ENCODE results near the gene RING1.

RING1 gene

DNA sequence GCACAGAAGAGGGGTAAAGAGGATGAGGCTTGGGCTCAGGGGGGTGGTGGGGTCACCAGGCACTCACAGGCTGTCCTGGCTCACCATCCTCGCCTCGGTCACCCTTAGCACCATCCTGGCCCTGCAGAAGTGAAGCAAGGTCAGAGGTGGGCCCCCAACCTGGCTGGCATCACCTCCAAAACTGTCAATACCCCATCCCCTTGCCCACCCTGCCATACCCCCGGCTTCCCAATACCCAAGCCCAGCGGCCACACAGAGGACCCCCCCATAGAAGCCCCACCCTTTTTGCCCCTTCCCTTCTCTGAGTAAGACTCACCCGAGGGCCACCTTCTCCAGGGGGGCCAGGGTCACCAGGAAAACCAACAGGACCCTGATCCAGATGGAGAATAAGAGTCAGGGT is 39.7 kb upstream of the RING1 start:
- H3K4me3 ChIP-seq (replicated peaks in 1 of 2; ENCODE audit: low read depth in 2 of 2, low read length in 2 of 2), result no peak overlapping the region
- DNase-seq (ENCODE audit: low read depth in 2 of 2), result no peak
- TF ChIP-seq, protein P1, sequence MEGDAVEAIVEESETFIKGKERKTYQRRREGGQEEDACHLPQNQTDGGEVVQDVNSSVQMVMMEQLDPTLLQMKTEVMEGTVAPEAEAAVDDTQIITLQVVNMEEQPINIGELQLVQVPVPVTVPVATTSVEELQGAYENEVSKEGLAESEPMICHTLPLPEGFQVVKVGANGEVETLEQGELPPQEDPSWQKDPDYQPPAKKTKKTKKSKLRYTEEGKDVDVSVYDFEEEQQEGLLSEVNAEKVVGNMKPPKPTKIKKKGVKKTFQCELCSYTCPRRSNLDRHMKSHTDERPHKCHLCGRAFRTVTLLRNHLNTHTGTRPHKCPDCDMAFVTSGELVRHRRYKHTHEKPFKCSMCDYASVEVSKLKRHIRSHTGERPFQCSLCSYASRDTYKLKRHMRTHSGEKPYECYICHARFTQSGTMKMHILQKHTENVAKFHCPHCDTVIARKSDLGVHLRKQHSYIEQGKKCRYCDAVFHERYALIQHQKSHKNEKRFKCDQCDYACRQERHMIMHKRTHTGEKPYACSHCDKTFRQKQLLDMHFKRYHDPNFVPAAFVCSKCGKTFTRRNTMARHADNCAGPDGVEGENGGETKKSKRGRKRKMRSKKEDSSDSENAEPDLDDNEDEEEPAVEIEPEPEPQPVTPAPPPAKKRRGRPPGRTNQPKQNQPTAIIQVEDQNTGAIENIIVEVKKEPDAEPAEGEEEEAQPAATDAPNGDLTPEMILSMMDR (IDR thresholded peaks at IDR 0.05; ENCODE audit: low read depth, low read length), result no peak

DNA sequence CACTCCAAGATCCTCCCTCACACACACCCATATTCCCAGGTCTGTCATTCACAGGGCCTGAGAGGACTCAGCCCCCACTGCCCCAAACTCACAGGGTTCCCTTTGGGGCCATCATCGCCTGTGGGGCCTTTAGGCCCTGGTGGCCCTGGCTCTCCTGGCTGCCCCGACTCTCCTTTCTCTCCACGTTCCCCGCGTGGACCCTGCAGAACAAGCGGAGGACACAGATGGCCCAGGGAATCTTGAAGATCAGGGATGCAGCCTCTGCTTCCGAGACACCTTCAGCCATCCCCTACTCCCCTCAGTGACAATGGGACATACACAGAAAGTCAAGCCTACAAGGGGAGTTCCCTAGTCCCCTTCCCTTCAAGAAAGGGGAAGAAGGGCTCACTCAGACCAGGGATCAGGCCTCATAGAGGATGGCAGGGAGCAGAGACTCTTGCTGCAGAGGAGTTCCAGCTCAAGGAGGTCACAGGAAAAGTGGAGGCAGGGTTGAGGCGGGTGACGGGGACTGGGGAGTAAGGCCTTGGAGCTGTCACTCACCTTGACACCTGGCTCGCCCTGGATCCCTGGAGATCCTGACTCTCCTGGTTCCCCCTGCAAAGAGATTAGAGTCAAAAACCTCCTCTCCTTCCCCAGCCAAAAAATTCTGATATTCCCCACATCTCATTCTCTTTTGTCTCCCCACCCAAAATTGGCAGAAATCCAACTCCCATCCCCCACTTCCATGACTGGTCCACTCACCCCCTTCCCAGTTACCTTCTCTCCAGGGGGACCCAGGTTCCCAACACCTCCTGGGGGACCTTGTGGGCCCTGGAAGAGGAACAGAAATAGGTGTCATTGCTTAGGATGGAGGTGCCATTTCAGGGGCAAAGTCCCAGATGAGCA is 38.8 kb upstream of the RING1 start:
- TF ChIP-seq, protein P1 (IDR thresholded peaks at IDR 0.05; ENCODE audit: low read depth, low read length), result no peak
- no peak for DNase-seq (ENCODE audit: low read depth in 2 of 2)
- H3K4me3 ChIP-seq (replicated peaks in 1 of 2; ENCODE audit: low read depth in 2 of 2, low read length in 2 of 2), result no peak overlapping the region

DNA sequence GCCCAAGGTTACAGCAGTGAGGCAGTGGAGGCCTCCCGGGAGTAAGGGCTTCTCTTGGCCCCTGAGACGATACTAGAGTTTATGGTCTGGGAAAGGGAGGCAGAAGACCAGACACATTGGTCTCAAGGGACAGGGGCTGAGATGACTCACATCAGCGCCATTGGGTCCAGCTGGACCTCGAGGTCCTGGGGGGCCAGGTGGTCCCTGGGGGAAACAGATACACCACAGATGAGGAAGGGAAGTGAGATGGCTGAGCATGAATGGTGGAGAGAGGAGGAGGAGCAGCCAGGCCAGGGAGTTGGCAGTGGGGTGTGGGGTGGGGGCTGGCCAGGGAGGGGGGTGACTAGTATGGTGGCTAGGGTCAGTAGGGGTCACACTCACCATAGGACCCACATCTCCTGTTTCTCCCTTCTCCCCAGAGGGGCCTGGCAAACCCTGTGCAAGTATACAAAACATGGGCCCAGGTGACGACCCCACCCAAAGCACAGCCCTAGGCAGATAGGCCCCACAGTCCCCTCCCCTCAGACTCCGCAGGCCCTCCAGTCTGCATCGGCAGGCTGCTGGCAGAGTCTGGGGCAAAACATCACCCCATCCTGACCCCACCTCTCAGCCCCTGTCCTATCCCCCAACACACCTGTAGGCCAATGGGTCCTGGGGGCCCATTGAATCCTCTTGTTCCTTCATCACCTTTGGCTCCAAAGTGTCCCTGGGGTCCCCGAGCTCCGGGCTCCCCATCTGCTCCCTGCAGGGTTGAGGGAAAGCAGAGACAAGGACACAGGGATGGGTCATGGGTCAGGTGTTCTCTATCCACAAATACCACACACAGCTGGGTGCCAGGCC is 37.9 kb upstream of the RING1 start:
- H3K4me3 ChIP-seq (replicated peaks in 1 of 2; ENCODE audit: low read depth in 2 of 2, low read length in 2 of 2), result no peak overlapping the region
- DNase-seq (ENCODE audit: low read depth in 2 of 2), result no peak
- TF ChIP-seq, protein P1 (IDR thresholded peaks at IDR 0.05; ENCODE audit: low read depth, low read length), result no peak

DNA sequence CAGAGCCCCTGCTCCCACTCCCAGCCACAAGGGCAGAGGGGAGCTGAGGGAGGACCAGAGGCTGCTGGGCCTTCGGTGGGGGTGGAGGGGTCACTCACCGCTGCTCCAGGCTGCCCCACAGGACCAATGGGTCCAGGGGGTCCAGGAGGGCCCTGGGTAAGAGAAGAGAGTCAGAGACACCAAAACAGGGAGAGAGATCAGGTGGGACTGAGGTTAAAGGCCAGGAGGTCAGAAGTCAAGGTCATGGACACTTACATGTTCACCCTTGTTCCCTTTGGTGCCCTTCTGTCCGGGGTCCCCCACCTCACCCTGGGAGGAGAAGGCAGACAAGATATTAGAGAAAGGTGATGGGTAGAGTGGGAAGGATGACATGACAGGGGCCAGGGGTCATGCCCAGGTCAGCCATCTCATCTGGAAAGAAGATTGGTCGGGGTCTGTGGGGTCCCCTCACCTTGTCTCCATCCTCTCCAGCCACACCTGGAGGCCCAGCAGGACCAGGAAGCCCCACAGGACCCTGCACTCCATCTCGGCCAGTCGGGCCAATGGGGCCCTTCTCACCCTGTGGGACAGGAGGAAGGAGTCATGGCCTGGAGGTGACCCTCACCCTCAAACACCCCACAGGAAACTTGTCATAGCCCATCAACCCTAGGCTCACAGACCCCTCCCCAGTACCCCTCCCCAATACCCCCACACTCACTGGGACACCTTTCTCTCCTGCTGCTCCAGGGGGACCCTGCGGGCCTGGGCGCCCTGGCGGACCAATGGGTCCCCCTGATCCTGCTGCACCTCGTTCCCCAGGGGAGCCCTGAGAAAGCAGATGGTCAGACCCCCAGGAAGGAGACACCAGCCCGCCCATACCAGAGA is 37.1 kb upstream of the RING1 start:
- H3K4me3 ChIP-seq (replicated peaks in 1 of 2; ENCODE audit: low read depth in 2 of 2, low read length in 2 of 2), result no peak overlapping the region
- TF ChIP-seq, protein P1 (IDR thresholded peaks at IDR 0.05; ENCODE audit: low read depth, low read length), result no peak
- DNase-seq (ENCODE audit: low read depth in 2 of 2), result no peak

DNA sequence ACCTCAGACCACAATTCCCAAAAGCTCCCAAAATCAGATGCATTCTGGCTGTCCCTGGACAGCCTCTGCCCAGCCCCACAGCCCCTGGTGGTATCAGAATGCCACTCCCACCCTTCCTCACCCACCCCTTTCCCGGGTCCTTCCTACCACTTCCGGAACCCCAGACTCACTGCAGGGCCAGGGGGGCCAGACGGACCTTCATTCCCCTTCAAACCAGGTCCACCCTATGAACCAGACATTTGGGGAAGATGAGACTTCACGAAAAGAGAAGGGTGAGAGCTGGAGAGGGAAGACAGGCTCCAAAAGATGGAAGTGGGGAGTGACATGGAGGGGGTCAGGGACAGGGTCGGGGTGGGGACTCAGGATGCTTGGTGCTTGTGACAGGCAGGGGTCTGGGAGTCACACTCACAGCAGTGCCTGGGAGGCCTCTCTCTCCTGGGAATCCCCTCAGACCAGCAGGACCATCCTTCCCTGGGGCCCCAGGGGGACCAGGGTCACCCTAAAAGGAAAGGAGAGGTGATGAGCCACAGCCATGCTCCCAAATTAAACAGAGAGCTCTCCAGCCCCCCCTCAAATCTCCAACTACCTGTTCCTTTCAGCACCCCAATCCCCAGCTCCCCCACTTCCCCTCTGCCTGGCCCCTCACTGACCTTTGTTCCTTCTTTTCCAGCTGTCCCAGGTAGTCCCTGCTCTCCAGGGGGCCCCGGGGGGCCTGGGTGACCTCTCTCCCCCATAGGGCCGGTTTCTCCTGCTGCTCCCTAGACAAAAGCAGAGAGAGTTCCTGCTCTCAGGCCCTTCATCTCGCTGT is 36.2 kb upstream of the RING1 start:
- no peak overlapping the region for H3K4me3 ChIP-seq (replicated peaks in 1 of 2; ENCODE audit: low read depth in 2 of 2, low read length in 2 of 2)
- TF ChIP-seq, protein P1 (IDR thresholded peaks at IDR 0.05; ENCODE audit: low read depth, low read length), result no peak

More for the DNA sequence above, 36.2 kb upstream of the RING1 start:
- DNase-seq (ENCODE audit: low read depth in 2 of 2), result no peak

Measured in cardiac fibroblast (primary cell).